PFSK-1 (cell line): ENCODE data around the gene MAP2K6.

Source experiments
- SIN3A ChIP-seq: IDR thresholded peaks from 2 replicates; pipeline ENCODE4 v1.6.1; 2012; ENCODE audit warnings: mild to moderate bottlenecking, low read length, moderate library complexity, borderline replicate concordance; ENCODE audit not compliant: insufficient read depth
- TF ChIP-seq, protein P1 (sequence below), 2 experiments: IDR thresholded peaks; 2 replicates each; pipeline versions ENCODE4 v1.6.1 to v1.8.0; 2011 to 2012; ENCODE audit warnings: low read depth in 2 of 2, low read length in 2 of 2, control low read depth in 1 of 2, inconsistent platforms in 1 of 2, mild to moderate bottlenecking in 1 of 2, moderate library complexity in 1 of 2; ENCODE audit not compliant: insufficient read depth in 1 of 2

DNA sequence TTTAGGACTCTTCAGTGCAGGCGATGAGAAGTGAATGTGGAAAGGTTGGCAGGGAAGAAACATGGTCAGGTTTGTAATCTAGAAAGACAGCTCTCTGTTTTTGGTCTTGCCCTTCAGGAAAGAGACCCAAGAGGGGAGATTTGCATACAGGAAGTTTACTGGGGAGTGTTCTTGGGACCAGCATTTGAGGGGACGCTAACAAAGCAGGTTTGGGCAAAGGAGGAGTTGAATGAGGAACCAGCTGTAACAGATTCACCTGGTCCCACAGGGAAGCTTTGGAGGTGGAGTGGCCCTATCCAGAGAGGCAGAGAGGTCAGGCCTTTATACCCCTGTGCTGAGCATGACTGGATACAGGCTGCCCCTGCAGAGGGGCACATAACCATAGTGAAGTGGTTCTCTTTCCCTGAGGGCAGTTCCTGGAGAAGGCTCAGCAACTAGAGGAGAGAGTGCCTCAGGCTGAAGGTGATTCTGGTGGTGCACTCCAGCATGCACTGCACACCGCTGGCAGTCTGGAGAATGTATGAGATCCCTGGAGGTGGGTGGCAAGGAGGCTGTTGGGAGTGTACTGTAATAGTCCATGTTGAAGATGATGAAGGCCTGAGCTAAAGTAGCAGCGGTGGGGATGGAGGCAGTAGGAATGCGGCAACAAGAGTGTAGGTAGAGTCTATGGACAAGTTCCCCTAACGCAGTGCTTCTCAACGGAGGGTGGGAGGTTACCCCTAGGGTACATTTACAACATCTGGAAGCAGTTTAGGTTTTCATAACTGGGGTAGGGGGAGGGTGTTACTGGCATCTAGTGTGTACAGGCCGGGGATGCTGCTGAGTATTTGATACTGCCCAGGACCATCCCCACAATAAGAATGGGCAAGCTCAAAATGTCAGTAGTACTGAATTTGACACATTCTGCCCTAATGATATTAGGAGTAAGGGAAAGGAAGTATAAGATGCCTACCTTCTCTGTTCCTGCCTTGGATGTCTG lies 37.2 kb downstream of the MAP2K6 start:
- TF ChIP-seq, protein P1, sequence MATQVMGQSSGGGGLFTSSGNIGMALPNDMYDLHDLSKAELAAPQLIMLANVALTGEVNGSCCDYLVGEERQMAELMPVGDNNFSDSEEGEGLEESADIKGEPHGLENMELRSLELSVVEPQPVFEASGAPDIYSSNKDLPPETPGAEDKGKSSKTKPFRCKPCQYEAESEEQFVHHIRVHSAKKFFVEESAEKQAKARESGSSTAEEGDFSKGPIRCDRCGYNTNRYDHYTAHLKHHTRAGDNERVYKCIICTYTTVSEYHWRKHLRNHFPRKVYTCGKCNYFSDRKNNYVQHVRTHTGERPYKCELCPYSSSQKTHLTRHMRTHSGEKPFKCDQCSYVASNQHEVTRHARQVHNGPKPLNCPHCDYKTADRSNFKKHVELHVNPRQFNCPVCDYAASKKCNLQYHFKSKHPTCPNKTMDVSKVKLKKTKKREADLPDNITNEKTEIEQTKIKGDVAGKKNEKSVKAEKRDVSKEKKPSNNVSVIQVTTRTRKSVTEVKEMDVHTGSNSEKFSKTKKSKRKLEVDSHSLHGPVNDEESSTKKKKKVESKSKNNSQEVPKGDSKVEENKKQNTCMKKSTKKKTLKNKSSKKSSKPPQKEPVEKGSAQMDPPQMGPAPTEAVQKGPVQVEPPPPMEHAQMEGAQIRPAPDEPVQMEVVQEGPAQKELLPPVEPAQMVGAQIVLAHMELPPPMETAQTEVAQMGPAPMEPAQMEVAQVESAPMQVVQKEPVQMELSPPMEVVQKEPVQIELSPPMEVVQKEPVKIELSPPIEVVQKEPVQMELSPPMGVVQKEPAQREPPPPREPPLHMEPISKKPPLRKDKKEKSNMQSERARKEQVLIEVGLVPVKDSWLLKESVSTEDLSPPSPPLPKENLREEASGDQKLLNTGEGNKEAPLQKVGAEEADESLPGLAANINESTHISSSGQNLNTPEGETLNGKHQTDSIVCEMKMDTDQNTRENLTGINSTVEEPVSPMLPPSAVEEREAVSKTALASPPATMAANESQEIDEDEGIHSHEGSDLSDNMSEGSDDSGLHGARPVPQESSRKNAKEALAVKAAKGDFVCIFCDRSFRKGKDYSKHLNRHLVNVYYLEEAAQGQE (IDR thresholded peaks at IDR 0.05; ENCODE audit: insufficient read depth in 1 of 2, low read depth in 2 of 2, low read length in 2 of 2), result no peak
- no peak for TF ChIP-seq SIN3A
